Hindlimb muscle (tissue), 1 donor: ENCODE data around the gene ZNF292. TPM values are rescaled to one million over a fixed set of nuclear protein-coding genes. Genes with fewer than 3 reads are reported as not detected.
"Not testable (repeated sequence)": the region's sequence is repeated elsewhere in the genome, so short reads cannot be mapped to it uniquely, and the experiment has no call there.

Experiments used
- DNase-seq: peaks from one replicate; pipeline ENCODE4 v3.0.0-alpha.2; 2013
- polyA plus RNA-seq: library from polyadenylated mRNA; unstranded; fragments of 120-200 nt; gene quantifications from one replicate; pipeline ENCODE4 v1.2.1, GENCODE V29; 2013; ENCODE audit not compliant: insufficient read length

ZNF292 gene
- polyA plus RNA-seq, 1 donor = 16.9 TPM

GRCh38 chr6:87164004-87164403 is 8.6 kb downstream of the ZNF292 start:
- no peak for DNase-seq

- DNase-seq = no peak
These were observed 9.1 kb downstream of the ZNF292 start for GRCh38 chr6:87164506-87164905.

- no peak for DNase-seq
These were observed 9.8 kb downstream of the ZNF292 start for GRCh38 chr6:87165185-87165584.

- DNase-seq = no peak
These were observed 16.7 kb downstream of the ZNF292 start for GRCh38 chr6:87171938-87172633.

- DNase-seq = no peak
These were observed 18.8 kb downstream of the ZNF292 start for GRCh38 chr6:87174078-87174579.

- no peak for DNase-seq
These were observed 21.1 kb downstream of the ZNF292 start for GRCh38 chr6:87176493-87176892.

GRCh38 chr6:87180105-87180728 is 24.9 kb downstream of the ZNF292 start:
- no peak for DNase-seq

GRCh38 chr6:87181903-87182302 is 26.5 kb downstream of the ZNF292 start:
- no peak for DNase-seq

GRCh38 chr6:87182321-87182720 is 27.0 kb downstream of the ZNF292 start:
- no peak for DNase-seq

- DNase-seq = no peak
These were observed 27.6 kb downstream of the ZNF292 start for GRCh38 chr6:87182940-87183339.

- no peak for DNase-seq
These were observed 28.3 kb downstream of the ZNF292 start for GRCh38 chr6:87183687-87184086.

GRCh38 chr6:87184762-87185250 is 29.4 kb downstream of the ZNF292 start:
- no peak for DNase-seq

GRCh38 chr6:87196275-87196842 is 41.0 kb downstream of the ZNF292 start:
- no peak for DNase-seq

- no peak for DNase-seq
These were observed 42.2 kb downstream of the ZNF292 start for GRCh38 chr6:87197547-87197946.

GRCh38 chr6:87198022-87198810 is 42.9 kb downstream of the ZNF292 start:
- DNase-seq = not testable (repeated sequence)

GRCh38 chr6:87199787-87200186 is 44.4 kb downstream of the ZNF292 start:
- DNase-seq = no peak

- no peak for DNase-seq
These were observed 45.3 kb downstream of the ZNF292 start for GRCh38 chr6:87200469-87201175.

GRCh38 chr6:87203448-87204023 is 48.2 kb downstream of the ZNF292 start:
- no peak for DNase-seq

- DNase-seq = no peak
These were observed 54.4 kb downstream of the ZNF292 start for GRCh38 chr6:87209812-87210211.

- no peak for DNase-seq
These were observed 55.6 kb downstream of the ZNF292 start for GRCh38 chr6:87210979-87211378.

GRCh38 chr6:87212596-87212995 is 57.2 kb downstream of the ZNF292 start:
- no peak for DNase-seq

GRCh38 chr6:87213364-87213763 is 58.0 kb downstream of the ZNF292 start:
- DNase-seq = no peak
